ELF-1 (cell line): ENCODE measurements around the gene SDK1.

ENCODE experiments used
- DNase-seq: peaks from one replicate; pipeline ENCODE4 v3.0.0-alpha.2; 2016; ENCODE audit warnings: low read depth, low spot score

SDK1 gene

DNA sequence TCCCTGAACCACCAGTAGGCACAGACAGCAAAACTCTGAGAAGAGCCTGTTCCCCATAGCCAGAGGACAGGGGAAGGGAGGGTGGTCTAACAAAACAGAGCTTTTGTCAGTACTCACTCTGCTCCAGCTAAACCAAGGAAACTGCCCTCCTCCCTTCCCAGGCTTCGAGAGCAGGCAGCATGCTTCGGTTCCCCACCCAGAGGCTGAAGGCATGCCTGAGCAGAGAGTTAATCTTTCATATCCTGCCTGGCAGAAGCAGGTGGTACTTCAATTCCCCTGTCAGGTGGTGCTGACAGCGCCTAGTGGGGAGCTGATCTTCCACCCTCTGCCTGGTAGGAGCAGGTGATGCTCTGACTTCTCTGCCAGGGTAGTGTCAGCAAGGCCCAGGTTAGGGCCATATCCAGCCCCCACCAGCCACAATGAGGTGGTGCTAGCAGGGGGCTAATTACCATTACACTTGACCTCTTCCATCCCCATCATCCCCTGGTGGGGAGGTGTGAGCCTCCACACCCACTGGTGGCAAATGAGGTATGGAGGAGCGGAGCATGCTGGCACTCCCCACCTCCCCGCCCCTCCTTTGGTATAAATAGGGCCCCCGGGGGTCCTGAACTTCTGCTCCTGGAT, 35.1 kb downstream of the SDK1 start:
- DNase-seq: no peak

DNA sequence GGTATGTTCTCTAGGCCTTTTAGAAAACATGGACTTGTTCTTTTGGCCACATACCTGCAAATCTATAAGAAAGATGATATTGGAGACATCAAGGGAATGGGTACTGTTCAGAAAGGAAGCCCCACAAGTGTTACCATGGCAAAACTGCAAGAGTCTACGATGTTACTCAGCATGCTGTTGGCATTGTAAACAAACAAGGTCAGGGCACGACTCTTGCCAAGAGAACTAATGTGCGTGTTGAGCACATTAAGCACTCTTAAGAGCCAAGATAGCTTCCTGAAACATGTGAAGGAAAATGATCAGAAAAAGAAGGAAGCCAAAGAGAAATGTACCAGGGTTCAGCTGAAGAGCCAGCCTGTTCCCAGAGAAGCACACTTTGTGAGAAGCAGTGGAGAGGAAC, 37.1 kb downstream of the SDK1 start:
- DNase-seq: no peak

DNA sequence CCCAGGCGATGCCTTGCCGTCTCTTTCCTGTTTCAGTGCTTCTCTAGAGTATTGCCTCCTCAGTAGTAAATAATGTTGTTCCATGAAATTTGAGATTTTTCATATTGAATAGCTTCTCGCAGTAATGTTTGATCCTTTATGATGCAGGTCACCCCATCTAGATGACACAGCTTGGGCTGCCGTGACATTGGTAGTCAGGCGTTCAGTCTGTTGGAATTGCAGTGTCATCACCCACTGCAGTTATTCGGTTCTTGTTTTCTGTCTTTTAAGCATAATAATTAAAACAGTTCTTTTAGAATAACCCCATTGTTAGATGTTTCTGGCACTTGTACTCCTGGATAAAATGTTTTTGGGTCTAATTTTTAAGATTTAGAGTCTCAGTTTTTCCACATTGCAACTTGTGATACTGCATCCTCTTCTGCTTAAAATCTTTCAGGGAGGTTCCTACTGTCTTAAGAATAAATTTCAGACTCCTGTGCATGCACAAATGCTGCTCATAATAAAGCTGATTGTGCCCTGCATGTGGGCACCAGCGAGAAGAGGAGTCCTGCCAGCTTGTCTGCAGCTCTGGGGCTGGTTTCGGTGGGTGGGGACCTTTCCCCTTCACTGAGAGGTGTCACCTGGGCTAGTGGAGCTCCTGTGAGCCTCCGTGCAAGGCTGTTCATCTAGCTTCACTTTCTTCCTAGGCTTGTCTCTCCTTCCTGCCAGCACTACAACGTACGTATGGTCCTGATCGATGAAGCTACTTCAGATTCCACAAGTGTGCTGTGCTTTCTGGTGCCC, 44.8 kb downstream of the SDK1 start:
- no peak for DNase-seq

DNA sequence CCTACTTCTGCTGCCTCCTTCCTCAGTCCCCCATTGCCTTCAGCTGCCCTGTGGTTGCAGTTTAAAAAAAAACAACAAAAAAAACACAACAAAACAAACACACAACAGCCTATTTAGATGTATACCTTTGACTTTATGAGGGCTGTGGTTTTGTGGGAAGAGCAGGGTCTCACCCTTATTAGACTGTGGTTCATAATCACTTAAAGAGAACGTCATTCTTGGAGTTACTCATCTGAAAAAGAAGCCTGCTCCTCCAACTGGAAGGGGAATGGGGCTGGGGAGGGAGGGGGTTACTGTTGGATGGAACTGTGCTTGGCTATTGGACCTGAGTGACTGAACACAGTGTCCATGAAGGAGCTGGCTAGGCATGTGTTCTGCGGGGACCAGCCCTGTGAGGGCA, 48.1 kb downstream of the SDK1 start:
- DNase-seq: no peak

DNA sequence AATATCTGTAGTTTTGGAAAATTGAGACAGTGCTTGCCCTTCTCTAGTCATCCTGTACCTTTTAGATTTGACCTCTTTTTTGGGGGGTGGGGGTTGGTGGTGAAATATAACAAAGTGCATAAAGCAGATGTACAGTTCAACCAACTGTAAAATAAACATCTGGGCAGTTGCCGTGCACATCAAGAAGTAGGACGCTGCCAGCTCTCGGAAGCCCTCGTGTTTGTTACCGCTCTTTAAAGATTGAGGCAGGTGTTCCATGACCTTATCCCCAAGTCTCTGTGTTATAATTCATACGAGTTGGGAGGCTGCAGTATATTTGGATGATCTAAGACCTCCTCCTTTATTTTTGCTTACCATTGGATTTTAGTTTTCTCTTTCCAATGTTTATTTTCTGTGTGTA, 55.1 kb downstream of the SDK1 start:
- no peak for DNase-seq

DNA sequence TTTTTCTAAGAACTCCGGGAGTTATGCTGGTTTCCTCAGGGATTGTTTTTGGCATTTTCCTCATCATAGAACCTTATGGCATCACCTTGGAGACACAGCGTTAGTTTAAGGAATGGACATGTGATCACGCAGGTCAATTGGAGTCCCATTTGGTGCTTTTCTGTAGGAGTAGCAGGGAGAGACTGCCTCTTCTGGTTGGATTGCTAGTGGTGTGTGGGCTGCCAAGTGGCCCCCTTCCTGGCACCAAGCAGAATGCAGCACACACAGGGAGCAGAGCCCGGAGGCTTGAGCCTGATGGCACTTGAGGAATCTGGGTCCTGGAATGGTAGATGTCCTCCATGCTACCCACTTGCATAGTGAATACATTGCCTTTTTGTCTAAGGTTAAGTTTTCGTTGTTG, 57.9 kb downstream of the SDK1 start:
- no peak for DNase-seq

DNA sequence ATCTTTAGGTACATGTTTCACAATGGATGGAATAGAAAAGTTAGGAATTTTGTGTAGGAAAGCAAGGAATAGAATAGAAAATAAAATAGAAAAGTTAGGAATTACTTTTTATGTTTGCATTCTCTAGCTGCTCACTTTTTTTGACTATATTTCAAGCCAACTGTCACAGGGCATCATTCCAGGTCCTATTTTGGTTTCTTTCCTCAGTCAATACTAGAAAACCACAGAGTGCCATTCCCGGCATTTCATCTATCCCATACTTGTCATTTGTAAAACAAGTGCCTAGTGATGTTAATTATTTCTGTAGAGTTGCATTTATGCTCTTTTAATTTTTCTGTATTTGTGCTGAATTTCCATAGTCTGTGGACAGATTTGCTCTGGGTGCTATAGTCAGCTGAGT, 66.2 kb downstream of the SDK1 start:
- no peak for DNase-seq

DNA sequence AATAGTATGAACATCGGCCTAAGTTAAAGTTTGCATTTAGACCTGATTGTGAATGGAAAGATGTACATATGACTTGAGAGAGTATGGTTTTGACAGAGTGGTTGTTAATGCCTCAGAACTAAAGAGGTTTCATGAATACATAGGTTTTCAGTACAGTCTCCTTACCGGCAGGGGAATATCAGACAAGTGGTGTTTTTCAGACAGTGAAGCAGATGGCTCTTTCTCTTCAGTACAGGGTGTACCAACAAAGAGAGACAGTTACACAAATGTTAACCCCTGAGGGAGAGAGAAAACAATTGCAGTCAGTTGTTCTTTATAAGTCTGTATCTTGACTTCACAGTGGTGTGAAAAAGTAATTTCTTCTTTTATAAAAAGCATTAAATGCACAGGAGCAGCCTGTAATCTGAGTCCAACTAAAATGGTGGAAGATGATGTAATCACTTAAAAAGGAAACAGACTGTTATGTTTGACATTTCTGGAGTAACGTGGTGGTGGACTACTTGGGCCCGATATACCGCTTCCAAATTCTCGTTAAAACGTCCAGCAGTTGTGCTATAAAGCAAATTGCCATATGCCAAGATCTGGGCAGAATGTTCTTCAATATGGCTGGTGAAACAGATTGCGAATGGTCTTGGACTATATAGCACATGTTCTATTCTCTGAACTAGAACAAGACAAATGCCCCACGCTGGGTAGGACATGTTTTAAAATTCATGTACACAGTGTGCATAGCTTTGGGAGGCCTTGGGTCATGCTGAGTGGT, 69.2 kb downstream of the SDK1 start:
- no peak for DNase-seq

DNA sequence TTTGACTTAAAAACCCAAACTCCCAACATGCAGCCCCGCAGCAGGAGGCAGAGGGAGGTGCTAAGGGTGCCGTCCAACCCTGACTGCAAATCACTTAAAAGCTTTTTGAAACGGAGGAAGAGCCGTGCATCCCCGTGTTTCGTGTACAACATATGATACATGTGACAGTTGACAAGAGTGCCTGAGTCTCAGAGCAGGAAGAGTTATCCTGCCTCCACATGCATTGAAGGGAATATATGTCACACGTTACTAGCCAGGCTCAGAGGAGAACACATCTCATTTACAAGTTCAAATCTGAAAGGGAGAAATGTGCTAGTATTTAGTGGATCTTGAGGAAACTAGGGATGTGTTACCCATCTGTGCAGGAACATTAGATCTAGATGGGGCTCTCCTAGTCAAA, 69.9 kb downstream of the SDK1 start:
- no peak for DNase-seq

DNA sequence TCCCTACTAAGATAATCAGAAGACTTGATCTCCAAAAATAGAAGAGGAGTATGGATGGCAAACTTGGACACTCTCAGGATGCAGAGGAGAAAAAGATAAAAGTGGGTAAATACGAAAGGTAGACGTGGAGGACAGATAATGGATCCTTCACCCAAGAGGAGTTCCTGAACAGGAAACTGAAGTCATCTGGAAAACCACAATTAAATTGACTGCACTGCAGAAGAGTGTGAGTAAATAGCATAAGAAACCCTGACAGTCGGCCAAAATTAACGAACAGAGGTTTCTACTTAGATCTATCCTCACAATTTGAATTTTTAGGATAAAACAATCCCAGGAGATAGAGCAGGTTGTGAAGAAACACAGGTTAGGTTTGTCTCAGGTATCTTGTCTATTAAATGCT, 70.5 kb downstream of the SDK1 start:
- no peak for DNase-seq

DNA sequence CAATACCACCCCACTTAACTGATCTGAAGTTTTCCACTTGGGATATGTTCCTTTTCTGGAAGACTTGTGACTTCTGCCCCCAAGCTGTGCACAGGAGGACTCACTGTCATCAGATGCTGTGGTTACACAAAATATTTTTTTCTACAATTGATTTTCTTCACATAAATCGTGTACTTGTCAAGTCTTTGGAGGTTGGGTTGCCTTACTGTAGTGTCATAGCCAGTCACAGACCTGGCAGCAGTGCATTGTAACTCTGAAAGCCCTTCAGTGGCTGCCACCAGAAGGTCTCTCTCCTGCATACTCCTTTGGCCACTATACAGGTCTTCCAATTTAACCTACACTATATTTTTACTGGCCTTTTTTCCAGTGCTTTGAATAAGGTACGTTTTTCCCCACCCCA, 73.2 kb downstream of the SDK1 start:
- no peak for DNase-seq

DNA sequence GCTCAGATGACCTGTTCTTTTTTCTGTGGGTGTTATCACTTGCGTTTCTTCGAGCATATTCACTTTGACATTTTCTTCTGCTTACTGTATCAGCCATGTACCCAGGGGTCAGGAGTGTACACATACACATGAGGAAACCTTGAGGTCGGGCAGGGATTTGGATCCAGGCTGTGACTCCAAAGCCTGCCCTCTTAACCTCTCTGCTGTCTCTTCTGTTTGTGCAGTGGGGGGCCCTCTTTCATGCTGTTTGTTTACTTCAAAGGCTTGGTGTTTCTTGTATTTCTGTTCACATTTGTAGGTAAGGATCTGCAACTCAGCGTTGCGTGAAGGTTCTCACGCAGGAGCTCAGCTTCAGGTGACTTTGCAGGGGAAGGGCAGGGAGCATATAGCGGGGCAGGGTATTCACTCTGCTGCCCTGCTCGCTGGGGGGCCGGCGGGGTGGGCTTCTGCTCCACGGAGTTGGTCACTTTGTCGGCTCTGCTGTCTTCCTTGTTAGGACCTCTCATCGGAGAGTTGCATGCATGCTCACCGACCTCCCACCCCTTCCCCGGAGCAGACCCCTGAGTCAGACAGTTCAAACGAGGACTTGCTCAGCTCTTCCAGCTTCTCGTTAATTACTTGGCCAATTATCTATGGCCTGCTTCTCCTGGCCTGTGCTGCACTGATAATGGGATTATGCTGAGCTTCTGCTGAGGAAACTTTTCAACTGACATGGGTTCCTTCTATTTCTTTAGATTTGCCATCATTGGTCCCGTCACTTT, 77.5 kb downstream of the SDK1 start:
- peak; percentile 17 for DNase-seq

DNA sequence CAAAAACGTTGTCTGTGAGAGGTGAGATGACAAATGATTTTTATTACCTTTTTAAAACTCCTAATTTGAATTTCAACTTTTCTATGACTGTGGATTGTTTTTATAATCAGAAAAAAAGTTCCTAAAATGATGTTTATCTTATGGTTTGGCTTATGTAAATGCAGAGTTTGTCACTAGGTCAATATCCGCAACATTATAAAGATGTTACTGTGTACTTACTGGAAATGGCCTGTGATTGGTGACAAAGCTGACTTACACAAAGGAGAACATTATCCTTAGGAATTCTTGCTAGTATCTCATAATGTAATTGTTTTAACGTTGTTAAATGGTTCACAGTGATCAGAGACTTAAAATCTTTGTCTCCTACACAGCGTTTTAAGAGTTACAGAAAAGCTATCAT, 79.0 kb downstream of the SDK1 start:
- no peak for DNase-seq

DNA sequence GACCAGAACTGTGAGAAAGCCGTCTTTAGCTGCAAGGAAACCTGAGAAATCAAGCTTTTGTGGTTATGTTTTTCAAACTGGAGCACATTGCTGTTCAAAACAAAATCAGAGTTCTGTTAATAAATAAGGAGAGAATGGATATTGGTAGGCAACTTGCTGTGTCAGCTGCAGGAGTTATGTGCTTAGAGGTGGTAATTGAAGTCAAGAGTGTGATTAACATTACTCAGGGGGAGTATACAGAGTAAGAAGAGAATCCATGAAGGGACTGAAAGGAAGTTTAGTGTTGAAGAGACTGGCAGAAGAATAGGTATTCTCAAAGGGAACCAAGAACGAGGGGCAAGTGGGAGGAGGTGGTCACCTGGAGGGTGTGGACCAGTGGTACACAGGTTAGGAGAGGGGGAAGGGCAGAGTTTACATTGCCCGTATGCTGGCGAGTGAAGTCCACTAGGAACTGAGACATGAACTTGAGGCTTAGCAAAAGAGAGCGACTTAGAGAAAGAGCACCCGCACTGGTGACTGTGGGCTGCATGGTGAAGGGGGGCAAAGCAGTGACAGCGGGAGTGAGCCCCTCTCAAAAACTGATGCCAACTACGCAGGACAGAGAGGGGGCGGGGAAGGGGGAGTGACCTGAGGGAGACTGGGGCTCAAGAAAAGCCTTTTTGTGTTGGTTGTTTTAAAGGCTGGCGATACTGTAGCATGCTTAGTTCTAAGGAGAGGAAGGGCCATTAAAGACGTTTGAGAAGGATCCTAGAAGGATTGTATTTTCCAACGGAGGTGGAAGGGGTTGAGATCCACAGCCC, 80.0 kb downstream of the SDK1 start:
- no peak for DNase-seq

DNA sequence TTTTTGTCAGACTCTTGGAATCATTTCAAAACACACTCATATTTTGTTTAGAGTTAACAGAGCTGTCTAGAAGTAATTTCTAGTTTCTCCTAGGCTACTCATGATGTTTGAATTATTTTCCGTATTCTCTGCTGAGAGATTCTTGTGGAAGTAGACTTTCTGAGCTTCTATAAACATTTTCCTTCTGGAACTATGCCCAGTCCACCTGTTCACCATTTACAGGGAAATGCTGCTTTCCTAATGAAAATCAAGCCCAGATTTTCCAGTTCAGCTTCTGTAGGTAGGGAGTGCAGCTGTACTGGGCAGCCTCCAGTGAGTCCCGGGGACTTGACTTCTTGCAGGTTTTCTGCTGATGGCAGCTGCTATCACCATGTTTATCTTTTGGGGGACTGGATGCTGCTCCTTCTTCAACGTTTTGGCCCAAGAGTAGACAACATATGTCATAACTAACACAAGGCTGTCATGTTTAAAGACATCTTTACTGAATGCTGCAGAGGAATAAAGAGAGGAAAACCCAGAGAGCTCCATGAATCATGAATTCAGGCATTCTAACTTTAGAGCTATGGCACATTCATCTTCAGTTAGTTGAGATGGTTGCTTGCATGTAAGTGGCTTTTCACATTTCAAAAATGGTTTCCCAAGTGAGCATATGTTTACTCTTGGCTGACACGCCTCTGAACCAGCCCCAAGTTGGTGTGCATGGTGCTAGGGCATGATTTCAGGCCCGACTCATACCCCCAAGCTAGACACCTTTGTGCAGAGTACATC, 85.6 kb downstream of the SDK1 start:
- no peak for DNase-seq

DNA sequence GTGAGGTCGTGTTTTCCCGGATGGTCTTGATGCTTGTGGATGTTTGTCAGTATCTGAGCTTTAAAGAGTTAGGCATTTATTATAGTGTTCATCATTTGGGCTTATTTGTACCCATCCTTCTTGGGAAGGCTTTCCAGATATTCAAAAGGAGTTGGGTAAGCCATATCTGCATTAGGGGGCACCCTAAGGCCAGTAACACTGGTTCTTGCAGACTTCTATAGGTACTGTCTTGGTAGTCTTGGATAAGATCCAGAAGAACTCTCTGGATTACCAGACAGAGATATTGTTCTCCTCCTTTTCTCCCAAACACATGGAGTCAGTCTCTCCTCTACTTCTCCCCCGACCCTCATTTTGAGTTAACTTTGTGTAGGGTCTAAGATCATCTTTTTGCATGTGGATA, 92.8 kb downstream of the SDK1 start:
- no peak for DNase-seq

DNA sequence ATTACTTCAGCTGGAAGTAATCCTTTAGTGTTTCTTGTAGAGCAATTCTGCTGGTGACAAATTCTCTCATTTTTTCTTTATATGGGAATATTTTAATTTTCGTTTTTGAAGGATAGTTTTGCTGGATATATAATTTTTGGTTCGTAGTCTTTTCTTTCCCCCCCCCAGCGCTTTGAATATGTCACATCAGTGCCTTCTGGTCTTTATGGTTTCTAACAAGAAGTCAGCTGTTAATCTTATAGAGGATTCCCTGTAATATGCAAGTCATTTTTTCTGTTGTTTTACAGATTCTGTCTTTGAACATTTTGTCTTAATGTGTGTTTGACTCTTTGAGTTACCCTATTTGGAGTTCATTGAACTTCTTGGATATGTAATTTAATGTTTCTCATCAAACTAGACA, 96.3 kb downstream of the SDK1 start:
- no peak for DNase-seq

DNA sequence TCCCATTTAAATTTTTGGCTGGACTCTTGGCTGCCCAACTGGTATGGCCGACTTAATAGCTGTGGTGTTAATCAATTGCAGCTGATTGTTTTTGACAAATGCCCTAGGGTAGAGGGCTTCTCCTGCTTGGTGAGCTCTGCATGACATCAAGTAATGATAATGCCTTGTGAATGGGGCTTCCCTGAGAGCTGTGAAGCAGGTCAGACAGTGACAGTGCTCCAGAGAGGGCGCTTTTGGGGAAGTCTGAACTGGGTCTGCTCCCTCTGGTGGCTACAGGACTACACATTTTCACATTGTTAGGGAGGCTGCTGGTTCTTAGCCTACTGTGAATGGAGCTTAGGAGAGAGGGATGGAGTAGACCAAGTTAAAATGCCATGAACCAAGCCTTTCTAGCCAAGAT, 98.8 kb downstream of the SDK1 start:
- DNase-seq: peak; percentile 93

DNA sequence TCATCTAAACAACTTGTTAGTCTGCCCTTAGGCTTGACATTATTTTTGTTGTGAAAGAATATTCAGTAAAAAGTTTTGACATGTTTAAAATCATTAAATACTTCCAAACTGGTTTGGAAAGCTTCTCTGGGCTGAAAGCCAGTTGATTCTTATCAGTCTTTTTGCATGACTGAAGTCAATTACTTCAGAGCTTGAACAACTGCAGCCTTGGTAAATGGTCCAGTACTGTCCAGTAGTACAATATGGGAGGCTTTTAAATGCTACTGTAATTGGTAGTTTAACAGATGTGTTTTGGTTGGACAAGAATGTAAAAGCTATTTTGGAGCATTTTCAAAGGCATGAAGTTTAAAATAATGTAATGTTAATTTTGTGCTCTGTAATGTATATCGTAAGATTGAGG, 103.4 kb downstream of the SDK1 start:
- DNase-seq: no peak

DNA sequence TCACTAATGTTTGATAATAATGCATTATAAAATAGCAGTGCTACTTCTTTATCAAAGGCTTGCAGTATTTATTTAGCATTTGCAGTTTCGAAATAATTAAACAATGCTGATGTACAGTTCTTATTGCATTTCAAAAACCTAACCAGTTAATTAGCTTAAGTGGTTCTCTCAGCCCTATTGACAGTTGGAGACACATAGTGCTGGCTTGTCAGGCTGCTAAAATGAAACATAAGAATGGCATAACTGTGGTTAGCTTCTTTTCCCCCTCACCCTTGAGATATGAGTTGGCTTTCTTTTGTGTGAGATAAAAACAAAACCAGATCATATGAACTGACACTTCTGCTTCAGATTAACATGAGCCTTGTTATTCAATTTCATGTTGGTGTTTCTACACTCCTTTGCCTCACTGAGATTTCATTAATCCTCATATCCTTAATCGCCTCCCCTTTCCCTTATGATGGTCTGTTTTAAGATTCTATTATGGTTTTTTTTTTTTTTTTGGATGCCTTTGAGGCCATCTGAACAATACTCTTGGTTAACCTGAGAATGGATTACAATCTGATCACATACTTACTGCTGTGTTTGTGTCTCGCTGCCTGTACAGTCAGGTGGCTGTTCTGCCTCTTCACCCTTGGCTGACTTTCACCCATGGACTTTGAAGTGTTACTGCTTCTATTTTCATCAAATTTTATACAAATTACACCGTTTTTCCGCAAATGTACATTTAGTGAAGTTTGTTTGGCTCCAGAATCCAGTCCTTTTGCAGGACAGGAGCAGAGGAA, 108.0 kb downstream of the SDK1 start:
- DNase-seq: no peak
